DOHH2 (cell line): ENCODE measurements around the gene MKX.

ENCODE experiments used
- H3F3A ChIP-seq: fragments of 200-600 bp; sonication (generic), shearing (Covaris generic); 2 replicates; pipeline ENCODE4 v1.6.0; 2016; ENCODE audit warnings: antibody characterized with exemption, mild to moderate bottlenecking; ENCODE audit not compliant: control insufficient read depth, insufficient read depth
- H3K27ac ChIP-seq: fragments of 200-600 bp; sonication (generic); 2 replicates; pipeline ENCODE4 v1.5.1; 2014; ENCODE audit warnings: low read depth, mild to moderate bottlenecking, low read length, moderate library complexity
- H3K27me3 ChIP-seq: fragments of 200-600 bp; sonication (generic); 2 replicates; pipeline ENCODE4 v1.6.1; 2014; ENCODE audit warnings: mild to moderate bottlenecking, low read length, mixed read lengths; ENCODE audit not compliant: control insufficient read depth
- H3K36me3 ChIP-seq: fragments of 200-600 bp; sonication (generic); 2 replicates; pipeline ENCODE4 v1.6.1; 2014; ENCODE audit warnings: mild to moderate bottlenecking, low read length, moderate library complexity, mixed read lengths; ENCODE audit not compliant: control insufficient read depth
- H3K4me1 ChIP-seq: fragments of 200-600 bp; sonication (generic); 2 replicates; pipeline ENCODE4 v1.6.1; 2014; ENCODE audit warnings: mild to moderate bottlenecking, low read length, mixed read lengths; ENCODE audit not compliant: control insufficient read depth
- H3K4me2 ChIP-seq: fragments of 200-600 bp; sonication (generic); 2 replicates; pipeline ENCODE4 v1.6.0; 2014; ENCODE audit warnings: mild to moderate bottlenecking, low read length, moderate library complexity
- H3K4me3 ChIP-seq: fragments of 200-600 bp; sonication (generic); 2 replicates; pipeline ENCODE4 v1.5.1; 2014; ENCODE audit warnings: mild to moderate bottlenecking, low read length, mixed read lengths
- H3K79me2 ChIP-seq: fragments of 200-600 bp; sonication (generic); 2 replicates; pipeline ENCODE4 v1.6.1; 2014; ENCODE audit warnings: mild to moderate bottlenecking, low read length, mixed read lengths; ENCODE audit not compliant: control insufficient read depth
- H3K9me2 ChIP-seq: fragments of 200-600 bp; sonication (generic); replicated peaks from 2 replicates; pipeline ENCODE4 v1.6.1; 2014; ENCODE audit warnings: mild to moderate bottlenecking, low read length, mixed read lengths; ENCODE audit not compliant: control insufficient read depth
- H3K9me3 ChIP-seq: fragments of 200-600 bp; sonication (generic); 2 replicates; pipeline ENCODE4 v1.6.1; 2014; ENCODE audit warnings: antibody characterized with exemption, low read length, mixed read lengths; ENCODE audit not compliant: control insufficient read depth, insufficient read depth
- H4K20me1 ChIP-seq: fragments of 200-600 bp; sonication (generic); 2 replicates; pipeline ENCODE4 v1.6.0; 2014; ENCODE audit warnings: low read depth, mild to moderate bottlenecking, antibody characterized with exemption, low read length, moderate library complexity; ENCODE audit not compliant: control insufficient read depth, insufficient read depth
- CTCF ChIP-seq: fragments of 200-600 bp; sonication (generic); IDR thresholded peaks from one replicate; pipeline ENCODE4 v1.5.1; 2014; ENCODE audit warnings: antibody characterized with exemption, mild to moderate bottlenecking, low read depth, low read length; ENCODE audit not compliant: poor library complexity, severe bottlenecking
- EZH2phosphoT487 ChIP-seq: fragments of 200-600 bp; sonication (generic); IDR thresholded peaks from 2 replicates; pipeline ENCODE4 v1.6.1; 2017; ENCODE audit warnings: borderline replicate concordance, mild to moderate bottlenecking, antibody characterized with exemption, low read length, moderate library complexity, mixed read lengths

The MKX gene

DNA sequence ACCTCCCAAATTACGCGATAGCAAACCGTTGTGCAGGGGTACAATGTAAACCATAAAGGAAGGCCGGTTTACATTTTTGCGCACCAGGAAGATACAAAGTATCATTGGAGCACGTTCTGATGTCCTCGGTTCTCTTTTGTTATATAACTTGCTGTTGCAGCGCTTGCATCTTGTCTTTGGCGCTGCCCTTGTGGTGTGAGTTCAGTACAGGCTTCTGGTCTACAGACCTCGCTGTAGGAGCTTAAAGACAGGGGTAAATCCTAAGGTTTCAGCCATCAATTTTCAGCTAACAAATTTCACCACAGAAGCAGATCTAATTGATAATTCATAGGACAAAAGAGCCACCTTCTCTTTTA lies 1.5 kb upstream of the MKX start:
- H3F3A ChIP-seq, result no peaks in the 10 kb centered on the region
- no peak overlapping the region for H3K4me2 ChIP-seq
- no peaks in the 10 kb centered on the region for H4K20me1 ChIP-seq
- H3K4me3 ChIP-seq, result no peak overlapping the region
- peaks cover 18% of the 10 kb centered on the region; the same call in 1 of the 2 replicates for H3K9me3 ChIP-seq
- H3K27ac ChIP-seq, result no peak overlapping the region
- H3K79me2 ChIP-seq, result no peaks in the 10 kb centered on the region
- peaks cover 7% of the 10 kb centered on the region; the same call in 1 of the 2 replicates for H3K27me3 ChIP-seq
- no peak for TF ChIP-seq EZH2phosphoT487
- TF ChIP-seq CTCF, result no peak
- no peaks in the 10 kb centered on the region for H3K36me3 ChIP-seq
- no peaks in the 10 kb centered on the region for H3K9me2 ChIP-seq
- H3K4me1 ChIP-seq, result peaks cover 10% of the 10 kb centered on the region

GRCh38 chr10:27746397-27747095 lies 927 bp upstream of the MKX start:
- Histone ChIP-seq H3K27me3 (peaks cover 7% of the 10 kb centered on the region; the same call in 1 of the 2 replicates), H3K4me2 (no peak overlapping the region), H3K4me3 (no peak overlapping the region)

GRCh38 chr10:27744802-27745731 lies 552 bp downstream of the MKX start:
- peaks cover 7% of the 10 kb centered on the region; the same call in 1 of the 2 replicates for H3K27me3 ChIP-seq
- H3K27ac ChIP-seq, result no peak overlapping the region
- H3K9me3 ChIP-seq, result peaks cover 18% of the 10 kb centered on the region
- no peaks in the 10 kb centered on the region for H3F3A ChIP-seq
- no peak overlapping the region for H3K4me3 ChIP-seq
- TF ChIP-seq CTCF (no peak), EZH2phosphoT487 (no peak)
- peaks cover 10% of the 10 kb centered on the region for H3K4me1 ChIP-seq
- H3K4me2 ChIP-seq, result no peak overlapping the region
- H3K36me3 ChIP-seq, result no peaks in the 10 kb centered on the region
- H4K20me1 ChIP-seq, result no peaks in the 10 kb centered on the region
- no peaks in the 10 kb centered on the region for H3K79me2 ChIP-seq
- H3K9me2 ChIP-seq, result no peaks in the 10 kb centered on the region

More at GRCh38 chr10:27746397-27747095, 927 bp upstream of the MKX start:
- Histone ChIP-seq H3K27ac (no peak overlapping the region), H4K20me1 (no peaks in the 10 kb centered on the region), H3K79me2 (no peaks in the 10 kb centered on the region), H3F3A (no peaks in the 10 kb centered on the region), H3K9me2 (no peaks in the 10 kb centered on the region), H3K4me1 (peaks cover 10% of the 10 kb centered on the region), H3K36me3 (no peaks in the 10 kb centered on the region), H3K9me3 (peaks cover 18% of the 10 kb centered on the region; the same call in 1 of the 2 replicates)
- TF ChIP-seq CTCF, result no peak
- TF ChIP-seq EZH2phosphoT487, result no peak
